GM19455 (cell line): ENCODE measurements around the gene NOX1.
"Not testable (repeated sequence)": the region's sequence is repeated elsewhere in the genome, so short reads cannot be mapped to it uniquely, and the experiment has no call there.

Source experiments
- ATAC-seq: cut with Tn5 transposase; IDR thresholded peaks from one replicate; pipeline ENCODE4 v1.9.1; 2021; ENCODE audit not compliant: unreplicated experiment

The NOX1 gene

DNA sequence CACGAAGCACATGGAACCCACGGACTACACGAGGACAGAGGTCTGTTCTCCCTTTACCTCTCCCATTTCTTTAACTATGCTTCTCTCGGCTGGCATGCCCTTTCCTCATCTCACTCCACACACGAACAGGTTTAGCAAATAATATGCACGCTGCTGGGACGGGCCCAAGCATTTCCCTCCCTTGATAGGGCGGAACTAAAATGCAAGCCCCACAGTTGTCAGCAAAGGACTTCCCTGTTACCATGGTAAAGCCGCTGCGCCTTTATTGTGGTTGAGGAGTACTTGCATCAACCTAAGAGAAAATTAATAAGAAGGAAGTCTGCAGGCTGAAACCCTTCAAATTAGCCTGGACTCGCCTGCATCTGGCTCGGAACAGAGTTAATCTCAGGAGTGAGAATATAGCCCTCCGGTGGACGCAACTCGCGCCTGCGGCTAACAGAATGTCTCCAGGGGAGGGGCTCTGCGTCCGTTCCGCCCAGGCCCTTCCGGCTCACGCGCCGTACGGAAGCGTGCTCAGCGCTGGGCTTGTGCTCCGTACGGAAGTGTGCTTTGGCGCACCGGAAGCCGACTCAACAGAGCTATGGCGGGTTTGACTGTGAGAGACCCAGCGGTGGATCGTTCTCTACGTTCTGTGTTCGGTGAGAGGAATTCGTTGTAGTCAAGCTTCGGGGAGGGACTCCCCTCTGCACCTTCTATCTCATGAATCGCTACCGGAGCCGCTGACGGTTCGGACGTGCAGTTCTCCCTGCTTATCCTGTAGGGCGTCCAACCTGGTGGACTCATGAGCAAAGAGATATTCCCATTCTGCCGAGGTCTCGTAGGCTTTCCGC, 54.1 kb downstream of the NOX1 start, which contains the start of gene CSTF2:
CSTF2 (plus strand) TSS at position 555 of the 830 bp plus-strand sequence; CDS start at position 581, 26 bp downstream.
- ATAC-seq = peak; percentile 99

DNA sequence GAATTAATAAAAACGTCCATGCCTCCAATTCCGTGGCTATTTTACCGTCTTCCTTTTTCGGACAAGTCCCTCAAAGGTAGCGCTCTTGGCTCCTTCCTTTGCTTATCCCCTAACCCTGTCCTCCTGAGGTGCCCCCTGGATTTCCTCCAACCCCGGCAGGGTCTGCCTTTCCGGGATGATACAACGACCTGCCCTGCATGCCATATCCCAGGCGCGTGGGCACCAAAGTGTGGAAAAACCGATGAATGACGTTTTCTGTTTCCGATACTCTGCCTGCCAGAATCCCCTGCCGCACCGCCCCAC, 54.7 kb downstream of the NOX1 start:
- ATAC-seq = no peak

DNA sequence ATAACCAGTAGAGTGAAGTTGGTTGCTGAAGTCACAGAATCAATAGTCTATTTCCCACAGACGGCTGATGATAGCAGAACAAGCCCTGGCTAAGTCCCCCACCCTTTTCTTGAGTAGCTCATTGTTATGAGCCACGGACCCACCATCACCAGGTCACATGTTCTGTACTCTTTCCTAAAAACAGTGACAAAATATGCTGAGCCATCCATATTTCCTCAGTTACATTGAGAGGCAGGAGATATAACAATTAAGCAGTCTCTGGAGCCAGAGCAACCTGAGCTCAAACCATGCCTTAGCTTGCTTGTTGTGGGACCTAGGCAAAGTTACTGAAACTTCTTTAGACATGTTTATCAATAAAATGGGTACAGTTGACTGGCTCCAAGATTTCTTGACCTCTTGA, 56.8 kb downstream of the NOX1 start:
- no peak for ATAC-seq

DNA sequence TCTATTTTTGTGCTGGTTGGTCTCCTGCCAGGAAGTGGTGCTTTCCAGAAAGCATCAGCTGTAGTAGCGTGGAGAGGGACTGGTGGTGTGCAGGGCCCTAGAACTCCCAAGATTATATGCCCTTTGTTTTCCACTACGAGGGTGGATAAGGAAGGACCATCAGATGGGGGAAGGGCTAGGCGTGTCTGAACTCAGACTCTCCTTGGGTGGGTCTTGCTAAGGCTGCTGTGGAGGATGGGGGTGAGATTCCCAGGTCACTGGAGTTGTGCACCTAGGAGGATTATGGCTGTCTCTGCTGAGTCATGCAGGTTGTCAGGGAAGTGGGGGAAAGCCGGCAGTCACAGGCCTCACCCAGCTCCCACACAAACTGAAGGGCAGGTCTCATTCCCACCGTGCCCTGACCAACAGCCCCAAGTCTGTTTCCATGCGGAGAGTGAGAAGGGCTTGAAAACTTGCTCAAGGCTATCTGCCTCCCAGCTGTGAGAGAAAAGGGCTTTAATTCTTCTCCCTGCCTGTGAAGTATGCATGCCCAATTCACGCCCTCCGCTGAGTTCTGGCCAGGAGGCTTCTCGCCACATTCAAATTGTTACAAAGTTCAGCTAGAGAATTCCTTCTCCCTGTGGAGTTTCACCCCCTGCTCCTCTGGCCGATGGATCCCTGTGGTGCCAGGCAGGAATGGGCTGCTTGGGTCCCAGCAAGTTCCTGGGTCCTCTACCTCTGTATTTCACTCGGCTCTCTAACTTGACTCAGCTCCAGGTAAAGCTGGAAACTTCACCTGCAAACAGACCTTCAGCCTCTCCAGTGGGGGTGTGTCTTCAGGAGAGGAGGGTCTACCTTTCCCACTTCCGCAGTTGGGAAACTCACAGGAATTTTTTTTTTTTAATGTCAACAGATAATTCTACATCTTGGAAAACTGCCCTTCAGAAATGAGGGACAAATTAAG, 61.7 kb downstream of the NOX1 start:
- ATAC-seq = no peak

DNA sequence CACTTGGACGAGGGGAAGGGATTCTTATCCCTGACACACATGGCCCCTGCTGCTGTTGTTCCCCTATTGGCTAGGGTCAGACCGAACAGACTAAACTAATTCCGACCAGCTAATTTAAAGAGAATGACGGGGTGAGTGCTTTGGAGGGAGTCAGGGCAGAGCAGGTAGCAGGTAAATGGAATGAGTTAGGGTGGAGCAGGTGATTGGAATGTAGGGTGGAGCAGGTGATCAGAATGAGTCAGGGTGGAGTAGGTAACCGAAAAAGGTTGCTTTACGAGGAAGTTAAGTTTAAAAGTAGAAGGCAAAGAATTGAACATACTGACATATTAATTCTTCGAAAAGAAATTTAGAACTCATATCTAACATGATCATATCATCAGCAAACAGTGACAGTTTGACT, 65.9 kb downstream of the NOX1 start:
- ATAC-seq = not testable (repeated sequence)

DNA sequence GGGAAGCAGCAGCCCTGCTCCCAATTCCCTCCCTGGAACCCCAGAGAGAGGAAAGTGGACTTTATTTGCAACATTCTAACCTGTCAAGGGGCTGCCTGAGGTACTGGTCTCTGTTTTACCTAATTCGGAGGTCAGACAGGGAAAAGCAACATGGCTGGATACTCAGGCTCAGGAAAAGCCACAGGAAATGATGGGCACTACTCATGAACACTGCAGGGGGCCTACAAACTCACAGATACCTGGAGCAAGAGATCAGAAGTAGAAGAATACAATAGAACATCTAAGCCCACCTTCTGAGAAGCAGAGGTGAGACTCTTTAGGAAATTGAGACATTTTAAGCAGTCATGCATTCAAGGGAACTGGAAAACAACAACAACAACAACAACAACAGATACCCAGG, 69.4 kb downstream of the NOX1 start:
- ATAC-seq = no peak

DNA sequence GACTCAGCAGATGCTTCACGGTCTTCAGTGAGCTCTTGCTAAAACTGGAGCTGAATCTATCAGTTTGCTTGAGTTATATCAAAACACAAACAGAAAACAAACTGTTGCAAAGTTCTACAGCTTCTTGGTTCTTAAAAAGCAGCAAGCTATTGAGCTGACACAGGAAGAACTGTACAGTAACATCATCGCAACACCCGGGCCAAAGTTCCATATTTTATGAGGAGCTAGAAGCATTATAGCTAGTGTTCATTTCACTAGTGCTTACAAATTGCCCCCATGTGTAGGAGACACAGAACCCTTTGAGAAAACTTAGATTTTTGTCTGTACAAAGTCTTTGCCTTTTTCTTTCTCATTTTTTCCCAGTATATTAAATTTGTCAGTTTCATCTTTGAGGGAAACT, 71.3 kb downstream of the NOX1 start:
- ATAC-seq = no peak

DNA sequence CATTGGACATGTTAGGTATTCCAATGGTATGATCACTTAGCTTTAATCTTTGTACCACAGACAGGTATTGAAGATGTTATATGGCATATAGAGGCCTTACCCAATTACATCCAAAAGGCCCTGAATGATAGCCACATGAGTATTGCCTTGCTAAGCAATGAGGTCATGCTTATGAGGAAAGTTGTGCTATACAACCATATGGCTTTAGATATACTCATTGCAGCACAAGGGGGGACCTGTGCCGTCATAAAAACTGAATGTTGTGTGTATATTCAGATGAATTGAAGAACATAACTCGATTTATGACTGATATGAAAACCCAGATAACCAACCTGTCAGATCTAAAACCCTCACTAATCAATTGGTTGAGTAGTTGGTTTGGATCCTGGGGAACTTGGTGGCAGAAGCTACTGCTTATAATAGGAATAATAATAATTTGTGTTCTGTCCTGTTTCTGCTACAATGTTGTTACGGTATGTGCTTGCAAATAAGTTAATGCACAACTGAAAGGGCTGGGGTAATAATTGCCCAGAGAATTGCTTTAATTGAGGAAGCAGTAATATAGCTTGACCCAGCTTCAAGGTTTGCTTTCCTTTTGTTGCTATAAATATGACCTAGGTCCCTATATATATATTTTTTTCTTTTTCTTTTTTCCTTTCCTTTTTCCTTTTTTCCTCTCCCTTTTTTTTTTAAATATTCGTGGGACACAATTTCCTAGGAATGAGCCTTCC, 75.5 kb downstream of the NOX1 start:
- ATAC-seq = no peak

DNA sequence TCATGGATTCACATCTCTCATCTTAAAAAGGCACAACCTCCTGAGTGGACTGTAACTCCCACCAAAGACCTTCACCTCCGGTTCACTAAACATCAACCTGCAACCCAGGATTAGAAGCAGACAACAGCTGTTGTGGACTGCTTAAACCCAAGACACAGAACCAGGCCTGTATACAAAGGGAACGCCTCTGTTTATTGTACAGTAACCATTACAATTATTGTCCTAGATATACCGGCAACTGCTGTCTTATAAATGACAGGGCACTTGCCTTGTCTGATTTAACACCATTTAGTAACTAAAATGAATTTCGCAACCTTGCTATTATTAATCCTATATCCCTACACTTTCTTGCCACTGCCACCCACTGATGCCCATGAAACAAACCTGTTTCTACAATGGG, 76.8 kb downstream of the NOX1 start:
- no peak for ATAC-seq

DNA sequence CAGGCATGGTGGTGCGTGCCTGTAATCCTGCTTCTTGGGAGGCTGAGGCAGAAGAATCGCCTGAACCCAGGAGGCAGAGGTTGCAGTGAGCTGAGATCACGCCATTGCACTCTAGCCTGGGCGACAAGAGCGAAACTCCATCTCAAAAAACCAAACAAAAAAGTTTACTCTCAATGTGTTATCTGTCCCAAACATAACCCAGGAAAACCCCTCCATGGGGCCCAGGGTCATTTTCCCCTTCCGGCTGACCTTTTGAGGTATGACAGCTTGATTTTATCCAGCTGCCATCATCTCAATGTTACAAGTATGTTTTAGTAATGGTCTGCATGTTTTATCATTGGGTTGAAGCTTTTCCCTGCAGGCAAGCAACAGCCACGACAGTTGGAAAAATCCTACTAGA, 77.8 kb downstream of the NOX1 start:
- ATAC-seq = not testable (repeated sequence)
